Heart left ventricle (tissue), 16 donors: ENCODE results near the gene PRLH. TPM values are rescaled to one million over a fixed set of nuclear protein-coding genes. Genes with fewer than 3 reads are reported as not detected.

Source experiments
- ATAC-seq, 4 donors: fragments of 200-7000 bp; cut with Tn5 transposase; one replicate each; pipeline ENCODE4 v1.9.1; 2020 to 2022; ENCODE audit warnings: moderate library complexity in 4 of 4, mild to moderate bottlenecking in 3 of 4, moderate number of reproducible peaks in 1 of 4
- DNase-seq, 5 donors: peaks; one replicate each; pipeline ENCODE4 v3.0.0-alpha.2; 2020
- H3K27ac ChIP-seq, 12 donors: fragments of 200-600 bp; sonication (generic) in 4 of 12; one replicate each; pipeline versions ENCODE4 v1.5.0 to v1.8.0; 2016 to 2022; ENCODE audit warnings: mild to moderate bottlenecking in 2 of 12
- H3K27me3 ChIP-seq, 9 donors: fragments of 200-600 bp; sonication (generic) in 2 of 9; one replicate each; pipeline versions ENCODE4 v1.5.1 to v1.8.0; 2016 to 2022; ENCODE audit warnings: mild to moderate bottlenecking in 3 of 9
- H3K36me3 ChIP-seq, 9 donors: fragments of 200-600 bp; sonication (generic) in 2 of 9; one replicate each; pipeline versions ENCODE4 v1.5.0 to v1.8.0; 2018 to 2022; ENCODE audit warnings: mild to moderate bottlenecking in 2 of 9
- H3K4me1 ChIP-seq, 12 donors: fragments of 200-600 bp; sonication (generic) in 4 of 12; one replicate each; pipeline versions ENCODE4 v1.5.0 to v1.8.0; 2016 to 2022; ENCODE audit warnings: mild to moderate bottlenecking in 3 of 12
- H3K4me3 ChIP-seq, 12 donors: fragments of 200-600 bp; sonication (generic) in 4 of 12; one replicate each; pipeline versions ENCODE4 v1.5.0 to v1.8.0; 2017 to 2022; ENCODE audit warnings: mild to moderate bottlenecking in 9 of 12, moderate library complexity in 4 of 12
- H3K9me3 ChIP-seq, 12 donors: fragments of 200-600 bp; sonication (generic) in 4 of 12; one replicate each; pipeline versions ENCODE4 v1.5.0 to v1.8.0; 2016 to 2022; ENCODE audit warnings: mild to moderate bottlenecking in 1 of 12
- CTCF ChIP-seq, 12 donors: fragments of 200-600 bp; sonication (generic) in 4 of 12; IDR thresholded peaks; one replicate each; pipeline versions ENCODE4 v1.5.0 to v1.8.0; 2018 to 2022; ENCODE audit warnings: antibody characterized with exemption in 12 of 12, mild to moderate bottlenecking in 5 of 12
- POLR2A ChIP-seq, 2 donors: fragments of 450-650 bp; IDR thresholded peaks; one replicate each; pipeline ENCODE4 v1.6.1; 2017; ENCODE audit warnings: antibody characterized with exemption in 2 of 2, mild to moderate bottlenecking in 2 of 2, moderate library complexity in 2 of 2
- WGBS, 4 donors: extraction: QIAGEN DNeasy Blood & Tissue Kit in 2 of 4; methylation state at CpG; one replicate each; pipeline versions ENCODE4 v1.1.5 to v1.1.7; 2013 to 2018; 5-methylcytosine and 5-hydroxymethylcytosine counted together
- intact Hi-C, 10 donors: fragments of 100-400 bp; cut with DNase I; formaldehyde crosslinking; loops; one replicate each; pipeline versions ENCODE4 v1.11.1 to v1.14.2; 2022
- polyA plus RNA-seq, 2 donors: library from polyadenylated mRNA; stranded (reverse); fragments of 200-250 nt; gene quantifications; one replicate each; pipeline ENCODE4 v1.2.3, GENCODE V29; 2013
- total RNA-seq, 9 donors: library from RNA; depleted of rRNA in 2 of 9; stranded (reverse); fragments of >200 nt in 2 of 9; fragmentation: NEBNext Ultra II Directional in 3 of 9; extraction: Animal tissue kit (Norgen Biotek cat#: 25700) in 3 of 9; gene quantifications; one replicate each; pipeline versions ENCODE4 v1.1.0 to v1.2.4, GENCODE V29; 2016 to 2023
- donor health status: ischemic (EF 13 %, LVEDD 7.1; RV severe dilation, severe dysfunction).
- donor health status: healthy with polysubstance abuse.
- donor health status: DM: no; HTN: yes; CAD: no.
- donor health status: DM: no; HTN: no; CAD: no.
- donor health status: ischemic (EF 25% LVEDD 6.9; RV normal size, moderate dysfunction).
- donor health status: ischemic (EF 25% LVEDD 5.7; RV mildly dilated, moderate dysfunction).
- donor health status: healthy.
- donor health status: DM: yes; HTN: yes; CAD: no.
- donor health status: ischemic (EF 35%, LVEDD 5.7; RV mildly dilated, moderate dysfunction).
- donor health status: nonischemic (EF 11% LVEDD 7.7; RV severe dilation, severe dysfunction).
- donor health status: DM: yes; HTN: yes; CAD: no.
- donor health status: PGD.
- donor health status: ischemic (EF 29% LVEDD 5.4; RV normal size, mild dysfunction).
- donor health status: nonischemic (EF 23%, LVEDD 6.1; RV moderate dilation, normal function).

Gene PRLH
- total and polyA plus RNA-seq, 11 donors, result not detected

GRCh38 chr2:237572021-237572741 is 5.8 kb downstream of the PRLH start:
- WGBS, 4 donors, result 6 to 9% (median 8%) methylated on average over 10 to 24 of the region's 24 CpGs
- no peak overlapping the region for H3K27ac ChIP-seq
- DNase-seq (peak; percentile 91 to 95 (median 93)), ATAC-seq (peak; percentile 83 to 94 (median 90))
- peaks cover 0 to 29% (median 12%) of the 10 kb centered on the region in 12 donors for H3K4me1 ChIP-seq
- TF ChIP-seq POLR2A (IDR thresholded peaks at IDR 0.05) (no peak), CTCF (IDR thresholded peaks at IDR 0.05) (peak; percentile 95 to 100 (median 98))
- no peaks in the 10 kb centered on the region for H3K9me3 ChIP-seq
- no peaks in the 10 kb centered on the region for H3K36me3 ChIP-seq
- no peaks in the 10 kb centered on the region for H3K27me3 ChIP-seq
- peak overlapping the region in 3 of 12 donors; percentile 3 to 31 (median 22) for H3K4me3 ChIP-seq
- intact Hi-C loops, result loop anchor here (1.0 to 10.0 kb wide), 14 partner anchors 59 to 480 kb away; no protein-coding TSS in a partner anchor

- DNase-seq, result no peak
- no peaks in the 10 kb centered on the region for H3K27me3 ChIP-seq
- no peaks in the 10 kb centered on the region for H3K36me3 ChIP-seq
- peaks cover 0 to 29% (median 12%) of the 10 kb centered on the region in 12 donors for H3K4me1 ChIP-seq
- TF ChIP-seq CTCF (IDR thresholded peaks at IDR 0.05) (no peak), POLR2A (IDR thresholded peaks at IDR 0.05) (no peak)
- intact Hi-C loops, result loop anchor here (1.0 to 10.0 kb wide), 14 partner anchors 59 to 480 kb away; no protein-coding TSS in a partner anchor
- no peak overlapping the region for H3K4me3 ChIP-seq
- ATAC-seq, result peak in 1 of 4 donors; percentile 5
- no peaks in the 10 kb centered on the region for H3K9me3 ChIP-seq
- H3K27ac ChIP-seq, result no peak overlapping the region
- WGBS, 4 donors, result 83 to 96% (median 88%) methylated on average over 4 of the region's 4 CpGs
Measured at GRCh38 chr2:237572742-237573101, 6.3 kb downstream of the PRLH start.

- H3K36me3 ChIP-seq, result no peaks in the 10 kb centered on the region
- H3K27ac ChIP-seq, result no peak overlapping the region
- H3K4me1 ChIP-seq, result peaks cover 0 to 29% (median 12%) of the 10 kb centered on the region in 12 donors
- 87 to 90% (median 88%) methylated on average over 8 of the region's 8 CpGs for WGBS, 4 donors
- intact Hi-C loops, result loop anchor here in 9 of 10 donors (2.0 to 10.0 kb wide), 12 partner anchors 61 to 482 kb away; no protein-coding TSS in a partner anchor
- DNase-seq (no peak), ATAC-seq (no peak)
- no peaks in the 10 kb centered on the region for H3K27me3 ChIP-seq
- H3K9me3 ChIP-seq, result no peaks in the 10 kb centered on the region
- TF ChIP-seq CTCF (IDR thresholded peaks at IDR 0.05) (no peak), POLR2A (IDR thresholded peaks at IDR 0.05) (no peak)
- H3K4me3 ChIP-seq, result no peak overlapping the region
Measured at GRCh38 chr2:237573721-237574415, 7.5 kb downstream of the PRLH start.

- 79 to 91% (median 87%) methylated on average over 8 to 9 of the region's 9 CpGs for WGBS, 4 donors
- intact Hi-C loops, result loop anchor here in 8 of 10 donors (5.0 to 10.0 kb wide), 7 partner anchors 150 to 482 kb away; no protein-coding TSS in a partner anchor
- peak overlapping the region in 3 of 12 donors; percentile 2 to 29 (median 11) for H3K27ac ChIP-seq
- H3K4me3 ChIP-seq, result no peak overlapping the region
- H3K4me1 ChIP-seq, result peaks cover 0 to 35% (median 14%) of the 10 kb centered on the region in 12 donors
- DNase-seq, result no peak
- H3K27me3 ChIP-seq, result no peaks in the 10 kb centered on the region
- ATAC-seq, result no peak
- TF ChIP-seq POLR2A (IDR thresholded peaks at IDR 0.05) (no peak), CTCF (IDR thresholded peaks at IDR 0.05) (no peak)
- no peaks in the 10 kb centered on the region for H3K9me3 ChIP-seq
- no peaks in the 10 kb centered on the region for H3K36me3 ChIP-seq
Measured at GRCh38 chr2:237574467-237574866, 8.1 kb downstream of the PRLH start.
